GM18873 (cell line): ENCODE results near the gene RHEB.

ENCODE experiments used
- ATAC-seq: cut with Tn5 transposase; IDR thresholded peaks from one replicate; pipeline ENCODE4 v1.9.1; 2021; ENCODE audit warnings: mild to moderate bottlenecking, moderate library complexity, moderate number of reproducible peaks; ENCODE audit not compliant: unreplicated experiment, low FRiP score

Gene RHEB

DNA sequence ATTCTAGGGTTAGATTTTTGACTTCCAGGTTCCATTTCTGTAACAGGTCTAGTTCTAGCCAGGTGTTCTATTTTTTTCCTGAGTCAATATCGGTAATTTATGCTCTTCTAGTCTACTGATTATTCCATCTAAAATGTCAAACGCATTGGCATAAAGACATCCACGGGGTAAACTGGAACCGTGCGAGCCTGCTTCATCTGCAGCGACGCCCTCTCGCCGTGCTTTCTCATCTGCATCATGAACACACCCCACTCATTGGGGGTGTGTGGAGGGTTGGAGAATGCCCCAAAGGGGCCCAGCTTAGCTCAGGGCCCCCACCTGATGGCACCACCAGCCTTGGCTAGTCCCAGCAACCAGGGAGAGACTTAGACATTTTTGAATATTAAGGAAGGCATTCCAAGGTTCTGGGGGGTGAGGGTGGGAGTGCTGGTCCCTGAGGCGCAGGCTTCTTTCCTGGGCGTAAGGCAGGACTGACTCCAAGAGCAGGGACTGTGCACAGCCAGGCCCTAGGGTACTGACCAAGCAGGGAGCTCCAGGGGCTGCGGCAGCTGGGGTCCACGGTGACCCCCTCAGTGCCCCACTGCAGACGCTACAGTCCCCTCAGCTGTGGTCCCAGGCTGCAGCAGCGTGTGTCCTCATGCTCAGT, 66.9 kb downstream of the RHEB start:
- no peak for ATAC-seq

DNA sequence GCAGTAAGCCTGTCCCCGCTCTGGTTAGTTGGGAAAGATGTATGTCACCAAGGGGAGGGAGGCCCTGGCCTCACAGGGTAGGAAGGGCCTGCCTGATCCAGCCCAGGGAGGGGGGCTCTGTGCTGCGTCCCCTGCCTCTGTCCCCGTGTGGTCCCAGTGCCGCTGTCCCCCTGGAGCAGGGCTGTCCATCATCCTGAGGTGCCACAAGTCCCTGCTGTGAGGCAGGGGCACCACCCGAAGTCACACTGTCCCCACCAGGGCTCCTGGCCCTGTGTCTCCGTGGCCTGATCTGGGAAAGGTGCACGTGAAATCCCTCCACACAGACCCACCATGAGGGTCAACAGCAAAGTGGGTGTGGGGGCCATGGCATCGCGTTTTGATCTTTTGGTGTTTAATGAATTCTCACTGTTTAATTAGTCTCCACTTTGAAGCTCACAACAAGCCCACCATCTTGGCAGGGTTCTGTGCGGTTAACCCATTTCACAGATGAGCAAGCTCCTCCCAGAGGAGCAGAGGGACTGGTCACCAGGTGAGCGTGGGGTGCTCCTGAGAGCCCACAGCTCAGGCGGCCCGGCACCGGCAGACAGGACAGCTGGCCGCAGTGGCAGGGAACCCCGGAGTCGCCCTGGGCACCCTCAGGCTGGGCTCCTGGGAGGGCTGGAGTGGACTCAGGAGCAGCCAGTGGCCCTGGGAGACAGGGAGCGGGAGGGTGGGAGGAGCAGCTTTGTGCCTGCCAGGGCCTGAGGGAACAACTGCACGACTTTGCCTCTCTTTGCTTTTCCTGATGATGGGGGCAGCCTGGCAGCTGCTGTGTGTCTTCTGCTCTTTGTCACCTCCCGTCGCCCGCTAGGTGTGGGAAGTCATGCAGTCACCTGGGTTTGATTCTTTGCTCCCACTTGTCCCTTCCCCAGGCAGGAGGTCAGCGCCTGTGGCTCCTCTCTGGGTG, 67.8 kb downstream of the RHEB start:
- no peak for ATAC-seq

DNA sequence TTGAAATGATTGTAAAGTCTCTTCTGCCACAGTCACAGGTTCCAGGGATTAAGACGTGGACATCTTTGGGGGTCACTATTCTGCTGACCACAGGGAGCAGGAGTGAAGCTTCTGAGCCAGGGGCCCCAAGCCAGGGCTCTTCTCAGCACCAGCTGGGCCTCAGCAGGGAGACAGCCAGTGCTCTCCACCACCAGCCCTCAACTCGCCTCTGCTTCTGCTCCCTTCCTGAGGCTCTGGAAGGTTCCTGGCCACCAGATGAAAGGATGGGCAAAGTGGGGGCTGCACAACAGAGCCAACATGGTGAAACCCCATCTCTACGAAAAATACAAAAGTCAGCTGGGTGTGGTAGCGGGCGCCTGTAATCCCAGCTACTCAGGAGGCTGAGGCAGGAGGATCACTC, 68.5 kb downstream of the RHEB start:
- no peak for ATAC-seq

DNA sequence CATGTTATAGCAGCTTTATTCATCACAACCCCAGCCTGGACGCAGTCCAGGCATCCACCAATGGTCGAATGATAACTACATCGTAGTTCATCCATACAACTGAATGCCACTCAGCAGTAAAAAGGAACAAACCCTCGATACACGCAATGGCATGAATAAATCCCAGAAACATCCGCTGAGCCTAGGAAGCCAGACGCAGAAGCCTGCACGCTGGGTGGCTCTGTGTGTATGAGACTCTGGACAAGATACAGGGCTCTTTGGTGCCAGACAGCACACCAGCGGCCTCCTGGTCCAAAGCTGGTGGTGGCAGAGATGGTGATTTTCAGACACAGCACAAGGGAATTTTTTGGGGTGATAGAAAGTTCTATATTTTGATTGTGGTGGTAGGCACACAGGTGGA, 69.7 kb downstream of the RHEB start:
- no peak for ATAC-seq

DNA sequence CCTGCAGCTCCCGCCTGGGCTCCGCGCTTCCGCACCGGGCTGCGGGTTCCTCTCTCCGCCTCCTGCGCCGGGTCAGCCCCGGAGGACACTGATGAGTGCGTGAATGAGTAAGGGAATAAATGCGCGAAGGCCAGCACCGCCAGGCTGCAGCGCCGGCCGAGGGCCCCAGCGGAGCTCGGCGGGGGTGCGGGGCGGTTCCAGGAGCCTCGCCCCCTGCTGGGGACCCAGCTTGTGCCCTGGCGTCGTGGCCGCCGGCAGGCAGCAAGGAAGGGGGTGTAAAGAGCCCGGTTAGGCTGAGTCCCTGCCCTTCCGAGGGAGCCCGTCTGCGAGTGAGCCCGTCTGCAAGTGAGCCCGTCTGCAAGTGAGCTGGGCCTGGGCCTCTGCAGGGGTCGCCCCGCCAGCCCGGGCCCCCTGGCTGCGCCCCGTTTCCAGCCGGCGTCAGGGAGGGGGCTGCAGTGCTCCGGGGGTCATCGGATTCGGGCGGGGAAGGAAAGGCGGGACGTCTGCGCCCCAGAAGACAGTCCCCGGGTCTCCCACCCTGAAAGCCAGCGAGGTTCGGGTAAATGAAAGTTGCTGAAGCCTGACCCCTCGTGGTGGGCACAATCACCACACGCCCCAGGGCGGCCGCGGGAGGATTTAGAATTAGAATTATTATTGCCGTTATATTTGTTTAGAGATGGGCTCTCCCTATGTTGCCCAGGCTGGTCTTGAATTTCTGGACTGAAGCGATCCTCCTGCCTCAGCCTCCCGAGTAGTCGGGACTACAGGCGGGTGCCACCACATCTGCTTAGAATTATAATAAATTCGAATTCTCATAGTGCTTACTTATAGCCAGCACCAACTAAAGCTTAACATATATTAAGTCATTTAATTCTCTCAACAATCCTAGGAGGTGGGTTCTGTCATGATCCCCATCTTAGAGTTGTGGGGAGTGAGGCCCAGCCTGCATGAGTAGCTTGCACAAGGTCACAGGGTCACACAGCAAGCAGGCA, 71.1 kb downstream of the RHEB start:
- no peak for ATAC-seq

DNA sequence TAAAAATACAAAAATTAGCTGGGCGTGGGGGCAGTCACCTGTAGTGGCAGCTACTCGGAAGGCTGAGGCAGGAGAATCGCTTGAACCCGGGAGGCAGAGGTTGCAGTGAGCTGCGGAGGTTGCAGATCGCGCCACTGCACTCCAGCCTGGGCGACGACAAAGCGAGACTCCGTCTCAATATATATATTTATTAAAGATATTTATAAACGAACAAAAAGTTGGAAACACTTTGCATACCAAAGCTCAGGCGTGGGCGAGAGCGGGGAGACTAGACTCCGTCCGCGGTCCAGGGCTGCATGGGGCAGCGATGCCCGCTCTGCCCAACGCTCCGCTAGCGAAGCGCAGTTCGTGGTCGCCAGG, 71.8 kb downstream of the RHEB start:
- no peak for ATAC-seq

DNA sequence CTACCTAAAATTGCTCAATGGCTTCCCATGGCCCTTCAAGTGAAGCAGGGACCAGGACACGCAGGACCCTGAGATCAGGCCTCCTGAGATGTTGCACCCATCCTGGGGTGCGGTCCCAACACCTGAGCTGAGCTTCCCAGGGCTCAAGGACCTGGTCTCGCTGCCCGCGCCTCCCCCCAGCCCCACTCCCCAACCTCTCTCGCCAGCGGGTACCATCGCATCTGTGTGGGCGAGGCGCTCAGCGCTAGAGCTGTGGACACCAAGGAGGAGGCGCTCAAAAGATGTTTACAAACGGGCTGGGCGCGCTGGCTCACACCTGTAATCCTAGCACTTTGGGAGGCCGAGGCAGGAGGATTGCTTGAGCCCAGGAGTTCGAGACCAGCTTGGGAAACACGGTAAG, 72.4 kb downstream of the RHEB start:
- no peak for ATAC-seq

DNA sequence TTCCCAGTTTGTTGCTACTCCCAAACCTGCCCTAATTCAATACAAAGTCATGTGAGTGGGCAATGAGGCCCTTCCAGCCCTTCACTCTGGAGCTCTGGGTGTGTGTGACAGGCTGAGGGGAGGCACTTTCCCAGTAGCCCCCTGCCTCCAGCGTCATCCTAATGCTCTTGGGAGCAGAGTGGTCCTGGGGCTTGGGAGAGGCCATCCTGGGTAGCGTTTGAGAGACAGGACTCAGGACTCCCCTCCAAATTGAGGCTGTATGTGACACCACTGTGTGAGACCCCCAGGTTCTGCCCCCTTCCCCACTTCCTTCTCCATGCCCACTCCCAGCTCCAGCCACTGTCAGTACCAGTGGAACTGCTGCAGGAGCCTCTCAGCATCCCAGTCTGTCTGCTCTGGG, 73.3 kb downstream of the RHEB start:
- ATAC-seq: no peak

DNA sequence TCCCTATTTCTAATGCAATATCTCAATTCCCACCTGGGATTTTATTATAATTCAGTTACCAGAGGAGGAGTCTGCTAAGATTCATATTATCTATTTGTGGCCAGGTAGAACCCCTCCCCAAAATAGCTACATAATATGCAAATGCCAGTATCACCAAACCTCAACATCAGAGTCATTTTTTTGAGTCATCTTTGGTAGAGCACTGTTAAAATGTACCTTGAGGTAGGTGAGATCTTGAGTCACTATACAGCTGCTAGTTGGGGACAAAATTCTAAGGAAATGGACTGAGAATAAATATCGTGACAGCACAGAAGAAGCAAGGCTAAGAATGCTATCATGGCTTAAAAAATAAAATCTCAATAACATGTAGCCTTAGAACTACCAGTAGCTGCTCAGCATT, 75.1 kb downstream of the RHEB start:
- ATAC-seq: no peak

DNA sequence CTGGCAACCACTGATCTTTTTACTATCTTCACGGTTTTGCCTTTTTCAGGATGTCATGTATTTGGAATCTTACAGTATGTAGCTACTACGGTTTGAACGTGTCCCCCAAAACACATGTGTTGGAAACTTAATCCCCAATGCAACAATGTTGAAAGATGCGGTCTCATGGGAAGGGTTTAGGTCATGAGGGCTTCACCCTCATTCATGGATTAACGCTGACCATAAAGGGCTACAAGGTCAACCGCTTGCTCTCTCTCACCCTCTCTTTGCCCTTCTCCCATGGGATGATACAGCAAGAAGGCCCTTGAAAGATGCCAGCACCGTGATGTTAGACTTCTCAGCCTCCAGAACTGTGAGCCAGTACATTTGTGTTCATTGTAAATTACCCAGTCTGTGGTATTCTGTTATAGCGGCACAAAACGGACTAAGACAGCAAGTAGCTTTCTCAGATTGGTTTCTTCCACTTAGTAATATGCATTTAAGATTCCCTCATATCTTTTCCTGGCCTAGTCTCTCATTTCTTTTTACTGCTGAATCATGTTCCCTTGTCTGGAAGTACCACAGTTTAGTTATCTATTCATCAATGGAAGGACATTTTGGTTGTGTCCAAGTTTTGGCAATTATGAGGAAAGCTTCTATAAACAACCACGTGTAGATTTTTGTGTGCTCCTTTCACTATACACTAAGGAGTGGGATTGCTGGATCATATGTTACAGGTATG, 76.8 kb downstream of the RHEB start:
- ATAC-seq: no peak

DNA sequence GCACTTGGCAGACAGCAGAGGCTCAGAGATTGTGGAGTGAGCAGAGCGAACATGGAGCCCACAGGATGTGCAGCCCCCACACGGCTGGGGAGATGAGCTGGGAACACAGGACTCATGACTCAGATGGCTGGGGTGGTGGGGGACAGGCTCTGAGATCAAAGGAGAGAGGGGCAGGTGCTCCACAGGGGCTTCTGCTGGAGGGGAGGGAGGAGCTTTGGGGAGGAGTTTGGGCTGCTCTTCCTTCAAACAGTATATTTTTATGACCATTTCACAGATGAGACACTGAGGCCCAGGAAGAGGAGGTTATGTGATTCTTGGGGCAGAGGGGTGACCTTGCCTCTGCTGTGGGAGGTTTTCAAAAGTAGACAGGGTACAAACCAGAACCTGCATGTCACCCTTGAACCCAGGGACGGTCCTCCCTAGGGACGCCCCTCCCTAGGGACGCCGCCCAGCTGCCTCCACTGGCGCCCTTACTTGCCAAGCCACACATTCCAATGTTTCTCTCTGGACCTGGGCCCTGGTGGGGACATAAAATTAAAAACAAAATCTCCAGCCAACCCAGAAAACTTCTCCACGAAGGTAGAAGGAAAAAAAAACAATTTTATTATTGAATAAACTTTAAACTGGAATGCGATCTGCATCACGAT, 78.8 kb downstream of the RHEB start:
- no peak for ATAC-seq

DNA sequence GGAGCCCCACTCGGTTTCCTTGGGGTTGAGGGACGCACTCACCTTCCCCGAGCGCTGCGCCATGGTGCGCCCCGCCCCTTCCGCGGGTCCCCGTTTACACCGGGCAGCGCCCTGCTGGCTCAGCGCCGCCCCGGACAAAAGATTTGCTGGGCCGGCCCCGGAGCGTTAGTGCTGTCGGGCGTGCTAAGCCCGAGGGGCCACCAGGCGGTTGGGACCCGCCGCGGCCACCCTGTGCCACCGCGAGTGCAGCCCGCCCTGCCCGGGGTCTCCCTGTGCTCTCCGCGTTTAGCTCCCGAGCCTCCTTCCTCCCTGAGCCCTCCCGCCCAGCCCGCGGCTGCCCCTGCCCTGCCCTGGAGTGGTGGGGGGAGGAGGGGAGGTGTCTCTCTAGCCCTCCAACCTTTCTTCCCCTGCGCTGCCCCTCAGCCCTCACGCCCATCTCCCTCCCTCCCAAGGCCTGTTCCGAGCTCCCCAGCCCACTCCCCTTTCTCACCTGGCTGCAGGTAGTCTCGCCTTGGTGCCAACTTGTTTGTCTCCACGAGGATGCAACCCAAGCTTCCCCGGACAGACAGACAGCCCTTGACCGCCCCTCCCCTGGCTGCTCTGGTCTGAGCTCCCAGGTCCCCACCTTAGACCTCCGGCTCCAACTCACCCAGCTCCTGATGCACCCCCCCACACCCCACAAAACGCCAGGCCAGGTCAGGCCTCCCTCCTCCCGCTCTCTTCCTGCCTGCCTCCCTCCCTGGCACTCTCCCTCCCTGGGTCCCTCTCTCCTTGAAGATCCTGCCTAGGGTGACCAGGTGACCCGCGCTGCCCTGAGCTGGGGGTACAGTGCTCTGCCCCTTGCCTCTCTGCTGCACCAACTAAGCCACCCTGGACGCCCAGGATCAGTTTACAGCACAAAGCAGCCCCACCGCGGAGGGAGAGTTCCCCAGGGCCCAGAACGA, 79.6 kb downstream of the RHEB start, which contains the start of gene CRYGN:
CRYGN (minus strand) TSS at position 287 of the 944 bp plus-strand sequence; CDS start at position 63, 224 bp downstream.
- no peak for ATAC-seq

DNA sequence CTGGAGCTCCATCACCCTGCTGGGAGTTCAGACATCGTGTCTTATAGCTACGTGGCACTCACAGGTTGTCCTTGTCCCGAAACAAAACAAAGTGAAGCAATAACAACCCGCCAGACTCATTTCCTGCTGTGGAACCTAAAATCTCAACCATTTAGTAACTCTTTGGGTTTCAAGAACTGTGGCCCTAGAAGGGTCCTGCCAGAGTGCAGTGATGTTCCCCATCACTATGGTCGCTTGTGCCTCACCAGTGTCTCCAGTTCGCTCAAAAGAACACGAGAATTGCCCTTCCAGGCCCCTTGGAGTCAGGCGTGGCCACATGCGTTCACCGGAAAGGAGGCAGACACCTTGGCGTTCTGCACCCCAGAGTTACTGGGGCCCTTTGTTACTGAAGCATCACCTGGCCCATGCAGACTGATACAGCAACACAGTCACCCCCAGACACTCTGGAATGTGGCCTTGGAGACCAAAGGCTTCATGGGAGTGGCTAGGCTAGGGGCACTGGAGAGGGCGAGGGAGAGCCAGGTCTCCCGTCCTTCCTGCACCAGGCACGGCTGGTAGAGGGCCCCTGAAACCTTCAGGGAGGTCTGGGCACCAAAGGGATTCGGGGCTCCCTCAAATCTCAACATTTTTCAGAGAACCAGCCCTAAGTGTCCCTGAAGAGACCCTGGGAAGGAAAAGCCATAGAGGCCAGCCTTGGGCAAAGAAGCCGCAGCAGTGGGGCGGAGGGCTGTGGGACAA, 80.7 kb downstream of the RHEB start:
- no peak for ATAC-seq

DNA sequence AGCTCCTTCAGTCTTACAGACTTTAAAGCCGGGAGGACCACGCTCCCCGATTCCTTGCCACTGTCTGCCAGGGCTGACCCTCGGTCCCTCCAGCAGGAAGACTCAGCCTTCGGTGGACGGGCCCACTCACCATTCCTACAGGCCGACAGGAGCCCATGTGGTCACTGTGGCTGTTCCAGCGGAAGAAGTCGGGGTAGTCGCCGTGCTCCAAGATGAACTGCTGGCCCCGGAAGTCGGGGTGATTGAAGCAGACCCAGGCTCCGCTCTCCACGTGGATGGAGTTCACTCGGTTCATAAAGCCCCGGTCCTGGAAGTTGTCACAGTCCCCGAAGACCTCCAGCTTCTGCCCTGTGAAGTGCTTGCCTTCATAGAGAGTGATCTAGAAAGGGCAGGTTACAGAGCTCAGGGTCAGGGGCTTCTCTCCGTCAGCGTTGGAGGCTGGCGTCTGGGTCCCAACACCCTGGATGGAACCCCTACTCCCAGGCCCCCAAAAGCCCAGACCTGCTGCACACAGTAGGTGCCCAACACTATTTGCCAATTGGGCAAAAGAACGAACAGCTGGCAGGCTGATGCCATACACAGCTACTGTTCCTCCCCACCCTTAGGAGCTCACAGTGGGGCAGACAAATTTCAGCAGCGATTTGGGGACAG, 81.7 kb downstream of the RHEB start:
- no peak for ATAC-seq

DNA sequence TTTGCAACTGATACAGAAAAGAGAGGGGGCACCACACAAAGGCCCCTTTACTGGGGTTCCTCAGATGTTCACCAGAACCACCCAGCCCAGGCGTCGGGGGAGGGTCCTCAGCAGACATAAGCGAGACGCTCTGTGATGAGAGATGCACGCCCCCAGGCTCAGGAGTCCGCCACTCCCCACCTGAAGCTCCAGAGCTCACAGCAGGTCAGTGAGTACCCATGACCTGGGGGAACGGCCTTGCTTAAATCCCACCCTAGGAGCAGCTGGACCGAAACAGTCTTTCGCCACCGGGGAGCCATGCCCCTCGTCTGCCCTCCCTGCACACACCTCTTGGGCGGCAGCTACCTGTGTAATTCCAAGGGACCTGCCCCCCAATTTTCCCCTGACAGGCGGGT, 82.5 kb downstream of the RHEB start:
- ATAC-seq: no peak

DNA sequence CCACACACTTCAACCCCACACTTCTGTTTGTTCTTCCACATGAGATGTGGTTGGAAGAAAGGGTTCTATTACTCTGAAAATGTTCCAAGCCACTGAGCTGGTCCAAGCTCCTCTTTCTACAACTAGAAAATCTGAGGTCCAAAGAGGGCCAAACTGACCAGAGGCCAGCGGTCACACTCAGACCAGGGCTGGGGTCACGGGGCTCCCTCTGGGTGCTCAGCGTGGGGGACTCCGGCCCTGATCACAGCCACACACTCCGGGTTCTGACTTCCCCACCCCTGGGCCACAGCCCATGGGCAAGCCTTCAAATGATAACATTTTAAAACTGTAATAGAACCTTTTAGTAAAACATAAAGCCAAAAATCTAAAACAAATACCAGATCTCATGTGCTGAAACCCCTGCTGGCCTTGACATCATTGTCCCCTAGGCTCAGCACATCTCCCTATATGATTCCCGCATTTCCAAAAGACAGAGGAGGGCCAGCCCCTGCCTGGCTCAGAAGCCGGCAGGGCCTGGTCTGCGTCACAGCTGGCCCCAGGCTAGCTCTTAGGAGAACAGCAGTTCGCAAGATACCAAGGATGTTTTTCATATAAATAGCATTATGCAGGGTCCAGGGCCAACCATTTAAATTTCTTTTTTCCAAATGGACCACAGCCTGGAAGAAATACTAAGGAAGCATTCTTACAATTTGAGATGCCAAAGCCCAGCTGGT, 83.1 kb downstream of the RHEB start:
- no peak for ATAC-seq

DNA sequence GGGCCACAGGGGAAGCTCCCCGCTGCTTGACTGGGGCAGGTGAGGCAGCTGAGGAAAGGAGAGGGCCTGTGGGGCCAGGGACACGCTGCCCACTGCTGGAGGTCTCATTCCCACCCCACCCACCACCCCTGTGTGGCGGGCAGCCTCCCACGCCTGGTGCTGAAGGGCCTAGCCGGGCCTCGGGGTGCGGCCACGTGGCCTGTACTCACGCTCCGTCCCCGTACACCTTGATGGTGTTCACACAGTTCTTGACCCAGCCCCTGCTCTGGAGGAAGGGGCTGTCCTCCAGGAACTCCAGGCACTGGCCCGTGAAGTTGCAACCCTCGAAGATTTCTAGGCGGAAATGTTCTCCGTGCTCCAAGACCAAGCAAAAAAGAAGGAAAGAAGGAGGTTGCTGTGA, 83.7 kb downstream of the RHEB start:
- no peak for ATAC-seq
